H1 (cell line): ENCODE data around the gene GALNTL6.

Source experiments
- ATF3 ChIP-seq: IDR thresholded peaks from 2 replicates; pipeline ENCODE4 v1.6.1; 2011; ENCODE audit warnings: low read depth, mild to moderate bottlenecking, low read length; ENCODE audit not compliant: insufficient read depth
- CEBPB ChIP-seq: IDR thresholded peaks from 2 replicates; pipeline ENCODE4 v1.6.1; 2012; ENCODE audit warnings: low read depth, low read length
- CTCF ChIP-seq, 3 experiments: IDR thresholded peaks; 1 replicate in 2 of 3; 2 replicates in 1 of 3; pipeline versions ENCODE4 v1.5.1 to v1.6.1; 2011; ENCODE audit warnings: low read length in 3 of 3, mild to moderate bottlenecking in 3 of 3, inconsistent platforms in 2 of 3, low read depth in 1 of 3, moderate library complexity in 1 of 3; ENCODE audit not compliant: insufficient read depth in 1 of 3; ENCODE audit errors: control extremely low read depth in 1 of 3
- EZH2 ChIP-seq: fragments of 200-600 bp; sonication (generic); IDR thresholded peaks from 2 replicates; pipeline ENCODE4 v1.7.1; 2012; ENCODE audit warnings: low read depth, mild to moderate bottlenecking, moderate library complexity, low read length, inconsistent platforms; ENCODE audit not compliant: severe bottlenecking
- HDAC2 ChIP-seq, 2 experiments: fragments of 300-600 bp in 1 of 2; sonication (generic) in 1 of 2; IDR thresholded peaks; 2 replicates each; pipeline ENCODE4 v1.6.1; 2011 to 2012; ENCODE audit warnings: low read depth in 2 of 2, low read length in 2 of 2, mild to moderate bottlenecking in 2 of 2, moderate library complexity in 2 of 2, borderline replicate concordance in 1 of 2, inconsistent platforms in 1 of 2
- JUN ChIP-seq: IDR thresholded peaks from 2 replicates; pipeline ENCODE4 v1.6.1; 2011; ENCODE audit warnings: low read depth, mild to moderate bottlenecking, improper control_type of control experiment, low read length
- KDM5A ChIP-seq: fragments of 200-600 bp; IDR thresholded peaks from 2 replicates; pipeline ENCODE4 v1.7.1; 2012; ENCODE audit warnings: mild to moderate bottlenecking, low read length, inconsistent platforms, mixed read lengths
- MAX ChIP-seq: IDR thresholded peaks from 2 replicates; pipeline ENCODE4 v1.6.1; 2012; ENCODE audit warnings: inconsistent platforms
- NRF1 ChIP-seq: IDR thresholded peaks from 2 replicates; pipeline ENCODE4 v1.6.1; 2011; ENCODE audit warnings: mild to moderate bottlenecking, low read depth, low read length, improper control_type of control experiment
- POLR2A ChIP-seq, 2 experiments: IDR thresholded peaks; 1 replicate in 1 of 2; 2 replicates in 1 of 2; pipeline ENCODE4 v1.6.1; 2011; ENCODE audit warnings: low read depth in 2 of 2, low read length in 2 of 2, mild to moderate bottlenecking in 2 of 2; ENCODE audit errors: control extremely low read depth in 1 of 2
- TAF7 ChIP-seq: optimal IDR thresholded peaks from 2 replicates; pipeline ENCODE3; 2011; ENCODE audit warnings: low read depth, mild to moderate bottlenecking, inconsistent platforms, low read length, moderate library complexity, borderline replicate concordance
- YY1 ChIP-seq: IDR thresholded peaks from 2 replicates; pipeline ENCODE4 v1.6.1; 2011; ENCODE audit warnings: low read depth, mild to moderate bottlenecking, low read length

- TF ChIP-seq POLR2A (IDR thresholded peaks at IDR 0.05; ENCODE audit: control extremely low read depth in 1 of 2, low read depth in 2 of 2, low read length in 2 of 2) (no peak), CTCF (IDR thresholded peaks at IDR 0.05; ENCODE audit: control extremely low read depth in 1 of 3, insufficient read depth in 1 of 3, low read depth in 1 of 3, low read length in 3 of 3) (no peak), YY1 (no peak), ATF3 (no peak), HDAC2 (IDR thresholded peaks at IDR 0.05; ENCODE audit: borderline replicate concordance in 1 of 2, low read depth in 2 of 2, low read length in 2 of 2) (no peak), MAX (no peak), JUN (no peak), EZH2 (no peak), NRF1 (no peak), KDM5A (no peak), TAF7 (no peak), CEBPB (no peak)
These were observed 171.9 kb downstream of the GALNTL6 start for GRCh38 chr4:171985129-171985528.
